ENCODE measurements around the gene ZNF536. TPM values are rescaled to one million over a fixed set of nuclear protein-coding genes. Genes with fewer than 3 reads are reported as not detected.

The ZNF536 gene
- total and polyA plus RNA-seq, 10 of the 15 experiments (the other 5 are each of a cell fraction or from before 2014, with no cell fraction given): not detected

GRCh38 chr19:30567536-30568232 is 195.5 kb downstream of the ZNF536 start:
- H3K4me2 ChIP-seq (ENCODE audit: control insufficient read depth, insufficient read depth): no peak overlapping the region
- no peak overlapping the region for H3K4me3 ChIP-seq
- no peak for ATAC-seq
- H3K36me3 ChIP-seq (ENCODE audit: control insufficient read depth in 2 of 2, insufficient read depth in 2 of 2, low read length in 1 of 2): no peaks in the 10 kb centered on the region
- in situ Hi-C loops (cut with MboI): no loop called here
- TF ChIP-seq KAT2A (conservative IDR thresholded peaks at IDR 0.05; ENCODE audit: control insufficient read depth, low read depth, low read length) (no peak), MAX (IDR thresholded peaks at IDR 0.05; ENCODE audit: low read depth, low read length) (no peak), STAT1 (conservative IDR thresholded peaks at IDR 0.05) (no peak), MEF2B (IDR thresholded peaks at IDR 0.05; ENCODE audit: partially characterized antibody, poor library complexity, severe bottlenecking) (no peak), NR2C1 (IDR thresholded peaks at IDR 0.05) (no peak), SUPT20H (IDR thresholded peaks at IDR 0.05; ENCODE audit: borderline replicate concordance, control insufficient read depth, low read depth, low read length) (no peak), IRF5 (IDR thresholded peaks at IDR 0.05; ENCODE audit: borderline replicate concordance) (no peak), SMC3 (IDR thresholded peaks at IDR 0.05; ENCODE audit: borderline replicate concordance, low read length) (no peak), SIN3A (IDR thresholded peaks at IDR 0.05; ENCODE audit: low read depth, low read length) (no peak), TARDBP (IDR thresholded peaks at IDR 0.05; ENCODE audit: borderline replicate concordance) (no peak)
- FAIRE-seq: no peak
- no peaks in the 10 kb centered on the region for H4K20me1 ChIP-seq (ENCODE audit: control insufficient read depth, insufficient read depth)
- no peaks in the 10 kb centered on the region for H3K79me2 ChIP-seq (ENCODE audit: control insufficient read depth, insufficient read depth, low read length)
- no peaks in the 10 kb centered on the region for H3K27me3 ChIP-seq (replicated peaks in 1 of 2; ENCODE audit: control insufficient read depth in 2 of 2, insufficient read depth in 2 of 2, low read length in 1 of 2)
- H2AFZ ChIP-seq (ENCODE audit: control insufficient read depth, low read depth, low read length): no peak overlapping the region
- H3K9me3 ChIP-seq (replicated peaks; ENCODE audit: control insufficient read depth, insufficient read depth, low read length): no peaks in the 10 kb centered on the region
- ChIA-PET CTCF (interaction anchor here (0.6 kb wide), 1 partner anchor 661 kb away, joined by 3 read pairs; no protein-coding TSS in a partner anchor), SMC1A (ENCODE audit: uncharacterized antibody, unreplicated experiment) (no interaction called here), POLR2A (no interaction called here), RAD21 (ENCODE audit: unreplicated experiment) (no interaction called here)
- intact Hi-C loops (cut with micrococcal nuclease; ENCODE audit: unreplicated experiment): no loop called here
- WGBS (ENCODE audit: insufficient coverage, insufficient replicate concordance, low lambda C conversion rate, missing lambda C conversion rate): 52% methylated on average over 15 of the region's 15 CpGs
- no peak overlapping the region for H3K9ac ChIP-seq (ENCODE audit: control insufficient read depth, insufficient read depth, low read length)
- H3K4me1 ChIP-seq (ENCODE audit: control insufficient read depth, insufficient read depth, low read length): no peaks in the 10 kb centered on the region
- no peak for DNase-seq (ENCODE audit: low read depth, low spot score)
- H3K27ac ChIP-seq (ENCODE audit: control insufficient read depth, insufficient read depth): no peak overlapping the region
- no TSS peak for BruUV-seq (replicated peaks)
